Muscle layer of colon (tissue), 2 donors: ENCODE data around the gene MSI2.

Source experiments
- H3K27ac ChIP-seq: one replicate; pipeline ENCODE4 v1.7.0; 2013; ENCODE audit warnings: low read depth, mild to moderate bottlenecking, low read length, moderate library complexity
- H3K27me3 ChIP-seq, 2 donors: one replicate each; pipeline ENCODE4 v1.7.0; 2013; ENCODE audit warnings: low read length in 2 of 2, mild to moderate bottlenecking in 2 of 2; ENCODE audit not compliant: insufficient read depth in 2 of 2, control insufficient read depth in 1 of 2
- H3K36me3 ChIP-seq: one replicate; pipeline ENCODE4 v1.7.0; 2013; ENCODE audit warnings: mild to moderate bottlenecking, low read length; ENCODE audit not compliant: insufficient read depth
- H3K4me1 ChIP-seq: one replicate; pipeline ENCODE4 v1.7.0; 2013; ENCODE audit warnings: mild to moderate bottlenecking, low read length; ENCODE audit not compliant: insufficient read depth
- H3K4me3 ChIP-seq, 2 donors: one replicate each; pipeline ENCODE4 v1.7.0; 2013; ENCODE audit warnings: low read length in 2 of 2, low read depth in 1 of 2, mild to moderate bottlenecking in 1 of 2, moderate library complexity in 1 of 2
- H3K9ac ChIP-seq: one replicate; pipeline ENCODE4 v1.7.0; 2013; ENCODE audit warnings: low read length
- H3K9me3 ChIP-seq: one replicate; pipeline ENCODE4 v1.7.0; 2013; ENCODE audit warnings: mild to moderate bottlenecking, low read length
- donor health status: abdominal sarcoma.
- donor health status: Adenocarcinoma of cecum.

The MSI2 gene

GRCh38 chr17:57597531-57598453 lies 341.5 kb downstream of the MSI2 start:
- Histone ChIP-seq H3K36me3 (no peaks in the 10 kb centered on the region), H3K27me3 (no peaks in the 10 kb centered on the region), H3K4me3 (no peak overlapping the region), H3K9ac (no peak overlapping the region), H3K27ac (no peak overlapping the region), H3K9me3 (no peaks in the 10 kb centered on the region), H3K4me1 (peaks cover 4% of the 10 kb centered on the region)

- Histone ChIP-seq H3K9ac (no peak overlapping the region), H3K9me3 (no peaks in the 10 kb centered on the region), H3K4me1 (peaks cover 8% of the 10 kb centered on the region), H3K27ac (no peak overlapping the region), H3K27me3 (no peaks in the 10 kb centered on the region), H3K4me3 (no peak overlapping the region), H3K36me3 (no peaks in the 10 kb centered on the region)
Observed at GRCh38 chr17:57599271-57600045, 343.1 kb downstream of the MSI2 start.

- Histone ChIP-seq H3K27ac (no peak overlapping the region), H3K27me3 (no peaks in the 10 kb centered on the region), H3K4me3 (no peak overlapping the region), H3K4me1 (peaks cover 14% of the 10 kb centered on the region), H3K36me3 (no peaks in the 10 kb centered on the region), H3K9ac (no peak overlapping the region), H3K9me3 (no peaks in the 10 kb centered on the region)
Observed at GRCh38 chr17:57600074-57600473, 343.8 kb downstream of the MSI2 start.

GRCh38 chr17:57601143-57601735 lies 344.9 kb downstream of the MSI2 start:
- no peak overlapping the region for H3K9ac ChIP-seq
- no peak overlapping the region for H3K27ac ChIP-seq
- H3K27me3 ChIP-seq, result no peaks in the 10 kb centered on the region
- H3K9me3 ChIP-seq, result no peaks in the 10 kb centered on the region
- H3K36me3 ChIP-seq, result no peaks in the 10 kb centered on the region
- no peak overlapping the region for H3K4me3 ChIP-seq
- peaks cover 25% of the 10 kb centered on the region for H3K4me1 ChIP-seq

GRCh38 chr17:57602896-57603295 lies 346.6 kb downstream of the MSI2 start:
- peaks cover 27% of the 10 kb centered on the region for H3K4me1 ChIP-seq

GRCh38 chr17:57603546-57603945 lies 347.2 kb downstream of the MSI2 start:
- Histone ChIP-seq H3K36me3 (no peaks in the 10 kb centered on the region), H3K4me3 (no peak overlapping the region), H3K9ac (no peak overlapping the region), H3K27ac (no peak overlapping the region), H3K4me1 (peaks cover 25% of the 10 kb centered on the region), H3K27me3 (no peaks in the 10 kb centered on the region), H3K9me3 (no peaks in the 10 kb centered on the region)

More at GRCh38 chr17:57602896-57603295, 346.6 kb downstream of the MSI2 start:
- no peaks in the 10 kb centered on the region for H3K27me3 ChIP-seq
- H3K27ac ChIP-seq, result no peak overlapping the region
- H3K9ac ChIP-seq, result no peak overlapping the region
- no peaks in the 10 kb centered on the region for H3K9me3 ChIP-seq
- no peak overlapping the region for H3K4me3 ChIP-seq
- H3K36me3 ChIP-seq, result no peaks in the 10 kb centered on the region

GRCh38 chr17:57603978-57604377 lies 347.7 kb downstream of the MSI2 start:
- Histone ChIP-seq H3K27me3 (no peaks in the 10 kb centered on the region), H3K4me1 (peaks cover 25% of the 10 kb centered on the region), H3K9me3 (no peaks in the 10 kb centered on the region), H3K36me3 (no peaks in the 10 kb centered on the region), H3K4me3 (no peak overlapping the region), H3K27ac (no peak overlapping the region), H3K9ac (no peak overlapping the region)

- Histone ChIP-seq H3K27me3 (no peaks in the 10 kb centered on the region), H3K9ac (no peak overlapping the region), H3K36me3 (no peaks in the 10 kb centered on the region), H3K9me3 (no peaks in the 10 kb centered on the region), H3K4me3 (peak overlapping the region in 1 of 2 donors; percentile 54), H3K4me1 (peaks cover 25% of the 10 kb centered on the region), H3K27ac (peak overlapping the region; percentile 35)
Observed at GRCh38 chr17:57604771-57605674, 348.7 kb downstream of the MSI2 start.

GRCh38 chr17:57605675-57606105 lies 349.4 kb downstream of the MSI2 start:
- H3K4me1 ChIP-seq, result peaks cover 25% of the 10 kb centered on the region
- peak overlapping the region; percentile 35 for H3K27ac ChIP-seq
- H3K27me3 ChIP-seq, result no peaks in the 10 kb centered on the region
- no peaks in the 10 kb centered on the region for H3K36me3 ChIP-seq
- H3K9me3 ChIP-seq, result no peaks in the 10 kb centered on the region
- H3K4me3 ChIP-seq, result peak overlapping the region in 1 of 2 donors; percentile 54
- H3K9ac ChIP-seq, result no peak overlapping the region

GRCh38 chr17:57606111-57606875 lies 350.0 kb downstream of the MSI2 start:
- Histone ChIP-seq H3K36me3 (no peaks in the 10 kb centered on the region), H3K9ac (no peak overlapping the region), H3K27ac (no peak overlapping the region), H3K27me3 (no peaks in the 10 kb centered on the region), H3K9me3 (no peaks in the 10 kb centered on the region), H3K4me3 (no peak overlapping the region), H3K4me1 (peaks cover 25% of the 10 kb centered on the region)
